NOMO-1 treated with dmso at 0.1 percent for 144 hours (cell line): ENCODE results near the gene NMNAT2.
A peak's percentile ranks its signal among the peaks of the same experiment; 100 is the strongest.
"Not testable (repeated sequence)": the region's sequence is repeated elsewhere in the genome, so short reads cannot be mapped to it uniquely, and the experiment has no call there.

Source experiments
- DNase-seq: peaks from one replicate; lab custom pipeline; 2025; ENCODE audit not compliant: unreplicated experiment; lab: John Stamatoyannopoulos, UW

The NMNAT2 gene

GRCh38 chr1:183417772-183418491, at the start of gene NMNAT2:
TSS of gene NMNAT2 (minus strand) at chr1:183418380. CDS start at chr1:183418267, 113 bp downstream.
- DNase-seq: no peak

GRCh38 chr1:183467687-183468086, 49.5 kb upstream of the NMNAT2 start:
- DNase-seq: no peak

- no peak for DNase-seq
Measured at GRCh38 chr1:183466781-183467180, 48.6 kb upstream of the NMNAT2 start.

GRCh38 chr1:183463566-183463965, 45.4 kb upstream of the NMNAT2 start:
- DNase-seq: no peak

GRCh38 chr1:183461350-183461749, 43.2 kb upstream of the NMNAT2 start:
- DNase-seq: peak; percentile 25

GRCh38 chr1:183460596-183460995, 42.4 kb upstream of the NMNAT2 start:
- DNase-seq: no peak

GRCh38 chr1:183457449-183457848, 39.3 kb upstream of the NMNAT2 start:
- DNase-seq: no peak

- DNase-seq: no peak
Measured at GRCh38 chr1:183456826-183457225, 38.6 kb upstream of the NMNAT2 start.

- no peak for DNase-seq
Measured at GRCh38 chr1:183454377-183454776, 36.2 kb upstream of the NMNAT2 start.

GRCh38 chr1:183450093-183450492, 31.9 kb upstream of the NMNAT2 start:
- no peak for DNase-seq

- DNase-seq: no peak
Measured at GRCh38 chr1:183449223-183449770, 31.1 kb upstream of the NMNAT2 start.

- no peak for DNase-seq
Measured at GRCh38 chr1:183444243-183444642, 26.1 kb upstream of the NMNAT2 start.

- DNase-seq: no peak
Measured at GRCh38 chr1:183443466-183443865, 25.3 kb upstream of the NMNAT2 start.

- DNase-seq: no peak
Measured at GRCh38 chr1:183443011-183443410, 24.8 kb upstream of the NMNAT2 start.

GRCh38 chr1:183438060-183438459, 19.9 kb upstream of the NMNAT2 start:
- no peak for DNase-seq

- no peak for DNase-seq
Measured at GRCh38 chr1:183435497-183435896, 17.3 kb upstream of the NMNAT2 start.

GRCh38 chr1:183433703-183434102, 15.5 kb upstream of the NMNAT2 start:
- DNase-seq: no peak

- no peak for DNase-seq
Measured at GRCh38 chr1:183432548-183432875, 14.3 kb upstream of the NMNAT2 start.

- DNase-seq: no peak
Measured at GRCh38 chr1:183431840-183432547, 13.8 kb upstream of the NMNAT2 start.

GRCh38 chr1:183427591-183427990, 9.4 kb upstream of the NMNAT2 start:
- not testable (repeated sequence) for DNase-seq

GRCh38 chr1:183424691-183425090, 6.5 kb upstream of the NMNAT2 start:
- no peak for DNase-seq

GRCh38 chr1:183423541-183423940, 5.4 kb upstream of the NMNAT2 start:
- DNase-seq: no peak
